C4-2B (cell line): ENCODE data around the gene ZGRF1.

ENCODE experiments used
- ZFX ChIP-seq: fragments of 450-650 bp; IDR thresholded peaks from 2 replicates; pipeline ENCODE4 v1.6.1; 2017
- TF ChIP-seq, protein P1 (sequence below): fragments of 450-650 bp; conservative IDR thresholded peaks from 2 replicates; pipeline ENCODE4 v1.5.1; 2017; ENCODE audit warnings: mild to moderate bottlenecking

DNA sequence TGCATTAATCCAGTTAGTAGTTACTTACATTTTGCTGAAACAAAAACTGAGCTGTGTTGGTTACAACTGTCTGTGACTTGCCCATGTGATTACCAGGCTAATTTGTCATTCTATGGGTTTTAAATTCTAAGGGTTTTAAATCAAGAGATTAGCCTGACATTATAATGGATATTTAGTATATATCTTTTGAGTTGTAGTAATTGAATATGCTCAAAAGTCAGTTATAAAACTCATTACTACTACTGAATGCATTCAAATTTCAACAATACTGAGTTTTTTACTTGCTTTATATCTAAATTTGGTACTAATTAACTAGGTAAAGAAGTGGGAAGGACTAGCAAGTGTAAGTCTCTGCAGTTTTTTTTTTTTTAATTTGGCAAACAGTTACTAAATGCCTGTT lies 14.9 kb upstream of the ZGRF1 start:
- TF ChIP-seq, protein P1, sequence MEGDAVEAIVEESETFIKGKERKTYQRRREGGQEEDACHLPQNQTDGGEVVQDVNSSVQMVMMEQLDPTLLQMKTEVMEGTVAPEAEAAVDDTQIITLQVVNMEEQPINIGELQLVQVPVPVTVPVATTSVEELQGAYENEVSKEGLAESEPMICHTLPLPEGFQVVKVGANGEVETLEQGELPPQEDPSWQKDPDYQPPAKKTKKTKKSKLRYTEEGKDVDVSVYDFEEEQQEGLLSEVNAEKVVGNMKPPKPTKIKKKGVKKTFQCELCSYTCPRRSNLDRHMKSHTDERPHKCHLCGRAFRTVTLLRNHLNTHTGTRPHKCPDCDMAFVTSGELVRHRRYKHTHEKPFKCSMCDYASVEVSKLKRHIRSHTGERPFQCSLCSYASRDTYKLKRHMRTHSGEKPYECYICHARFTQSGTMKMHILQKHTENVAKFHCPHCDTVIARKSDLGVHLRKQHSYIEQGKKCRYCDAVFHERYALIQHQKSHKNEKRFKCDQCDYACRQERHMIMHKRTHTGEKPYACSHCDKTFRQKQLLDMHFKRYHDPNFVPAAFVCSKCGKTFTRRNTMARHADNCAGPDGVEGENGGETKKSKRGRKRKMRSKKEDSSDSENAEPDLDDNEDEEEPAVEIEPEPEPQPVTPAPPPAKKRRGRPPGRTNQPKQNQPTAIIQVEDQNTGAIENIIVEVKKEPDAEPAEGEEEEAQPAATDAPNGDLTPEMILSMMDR: no peak
- no peak for TF ChIP-seq ZFX
